Keratinocyte (primary cell): ENCODE results near the gene HYKK. TPM values are rescaled to one million over a fixed set of nuclear protein-coding genes. Genes with fewer than 3 reads are reported as not detected.

Experiments
- DNase-seq: peaks from one replicate; pipeline ENCODE4 v3.0.0-alpha.2; 2011; ENCODE audit warnings: low read depth, missing footprints, low spot score
- FAIRE-seq: peaks from 2 replicates; lab custom pipeline; 2011; peaks lifted over from hg19 to GRCh38; lab: Jason Lieb, UNC
- H2AFZ ChIP-seq: 2 replicates; pipeline ENCODE4 v1.6.0; 2012; ENCODE audit warnings: low read length, control low read depth, inconsistent platforms; ENCODE audit not compliant: control insufficient read depth
- H3K27ac ChIP-seq: 2 replicates; pipeline ENCODE4 v1.5.1; 2011; ENCODE audit warnings: low read length; ENCODE audit not compliant: control insufficient read depth, insufficient read depth
- H3K27me3 ChIP-seq: 3 replicates; pipeline ENCODE4 v1.6.0; 2011; ENCODE audit warnings: low read length; ENCODE audit not compliant: control insufficient read depth, insufficient read depth; ENCODE audit errors: extremely low read depth
- H3K36me3 ChIP-seq, 2 experiments: 2 replicates in 1 of 2; 3 replicates in 1 of 2; pipeline ENCODE4 v1.5.1; 2011; ENCODE audit warnings: low read length in 2 of 2, mild to moderate bottlenecking in 1 of 2; ENCODE audit not compliant: control insufficient read depth in 2 of 2, insufficient read depth in 2 of 2; ENCODE audit errors: extremely low read depth in 1 of 2
- H3K4me1 ChIP-seq: 3 replicates; pipeline ENCODE4 v1.5.1; 2011; ENCODE audit warnings: low read length; ENCODE audit not compliant: control insufficient read depth, insufficient read depth; ENCODE audit errors: extremely low read depth
- H3K4me2 ChIP-seq: 3 replicates; pipeline ENCODE4 v1.6.0; 2011; ENCODE audit warnings: low read depth, low read length; ENCODE audit not compliant: control insufficient read depth, insufficient read depth; ENCODE audit errors: extremely low read depth
- H3K4me3 ChIP-seq, 3 experiments: fragments of 200-600 bp in 1 of 3; sonication (generic) in 1 of 3; 2 replicates in 2 of 3; 3 replicates in 1 of 3; pipeline ENCODE4 v1.5.1; 2011 to 2016; ENCODE audit warnings: low read length in 3 of 3, mild to moderate bottlenecking in 3 of 3, control low read depth in 2 of 3, inconsistent platforms in 1 of 3, low read depth in 1 of 3, mixed read lengths in 1 of 3, mixed run types in 1 of 3, moderate library complexity in 1 of 3; ENCODE audit not compliant: control insufficient read depth in 2 of 3, insufficient read depth in 2 of 3; ENCODE audit errors: extremely low read depth in 1 of 3
- H3K79me2 ChIP-seq: 2 replicates; pipeline ENCODE4 v1.6.0; 2012; ENCODE audit warnings: low read length; ENCODE audit not compliant: control insufficient read depth, insufficient read depth
- H3K9ac ChIP-seq: 3 replicates; pipeline ENCODE4 v1.6.0; 2011; ENCODE audit warnings: low read length; ENCODE audit not compliant: control insufficient read depth, insufficient read depth; ENCODE audit errors: extremely low read depth
- H3K9me1 ChIP-seq: 3 replicates; pipeline ENCODE4 v1.6.0; 2011; ENCODE audit warnings: low read length; ENCODE audit not compliant: control insufficient read depth, insufficient read depth; ENCODE audit errors: extremely low read depth
- H3K9me3 ChIP-seq: 2 replicates; pipeline ENCODE4 v1.5.1; 2012; ENCODE audit warnings: low read depth, low read length; ENCODE audit not compliant: control insufficient read depth
- H4K20me1 ChIP-seq: 3 replicates; pipeline ENCODE4 v1.6.0; 2011; ENCODE audit warnings: low read length; ENCODE audit not compliant: control insufficient read depth, insufficient read depth; ENCODE audit errors: extremely low read depth
- EZH2 ChIP-seq: IDR thresholded peaks from one replicate; pipeline ENCODE4 v1.6.1; 2012; ENCODE audit warnings: inconsistent platforms, mild to moderate bottlenecking, low read length, moderate library complexity
- dilution Hi-C: fragments of 300-500 bp; cut with MboI; formaldehyde crosslinking; loops from one replicate; pipeline ENCODE4 v1.7.0; 2020; ENCODE audit warnings: low sequenced_read_pairs; ENCODE audit not compliant: extremely low pct_ligation_motif_present
- polyA plus RNA-seq, 5 experiments: library from polyadenylated mRNA; depleted of rRNA in 3 of 5; stranded (reverse) in 3 of 5; stranded (forward) in 1 of 5; unstranded in 1 of 5; fragments of >200 nt; gene quantifications; 1 replicate in 1 of 5; 2 replicates in 3 of 5; 3 replicates in 1 of 5; pipeline versions ENCODE4 v1.2.1 to v1.2.3, GENCODE V29; 2011 to 2012; ENCODE audit warnings: missing spikeins in 2 of 5, low read depth in 1 of 5, low replicate concordance in 1 of 5
- TF ChIP-seq, protein P1 (sequence below), 3 experiments: IDR thresholded peaks in 1 of 3; conservative IDR thresholded peaks in 1 of 3; optimal IDR thresholded peaks in 1 of 3; 2 replicates in 2 of 3; 3 replicates in 1 of 3; pipeline versions ENCODE3 to v1.5.1; 2011; ENCODE audit warnings: low read length in 3 of 3, mild to moderate bottlenecking in 3 of 3, moderate library complexity in 2 of 3, control low read depth in 1 of 3, inconsistent platforms in 1 of 3; ENCODE audit not compliant: insufficient read depth in 2 of 3; ENCODE audit errors: extremely low read depth in 1 of 3

HYKK gene
- polyA plus RNA-seq, 1 donor (not counting 4 experiments of a cell fraction or from before 2014, with no cell fraction given) = 2.2 TPM

DNA sequence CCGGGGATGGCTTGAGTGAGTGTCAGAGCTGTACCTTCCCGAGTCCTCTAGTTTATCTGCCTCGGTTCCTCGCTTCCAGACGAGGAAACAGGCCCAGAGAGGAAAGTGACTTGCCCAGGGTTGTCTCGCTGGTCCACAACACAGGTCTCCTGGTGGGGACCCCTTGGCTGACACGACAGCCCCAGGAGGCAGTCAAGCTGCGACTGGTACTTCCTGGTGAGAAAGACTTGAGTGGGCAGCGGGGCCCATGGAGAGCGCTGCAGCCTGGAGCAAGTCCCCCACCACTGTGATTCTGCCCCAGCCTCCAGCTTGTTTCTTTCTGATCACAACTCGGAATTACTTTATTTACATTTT is 57.3 kb downstream of the HYKK start:
- Histone ChIP-seq H3K27me3 (no peaks in the 10 kb centered on the region), H3K27ac (no peak overlapping the region), H2AFZ (peak overlapping the region; percentile 34), H3K36me3 (no peaks in the 10 kb centered on the region), H3K4me2 (peak overlapping the region; percentile 89), H4K20me1 (no peaks in the 10 kb centered on the region), H3K9me3 (no peaks in the 10 kb centered on the region), H3K4me3 (no peak overlapping the region), H3K79me2 (peaks cover 4% of the 10 kb centered on the region), H3K4me1 (peaks cover 5% of the 10 kb centered on the region), H3K9me1 (no peaks in the 10 kb centered on the region), H3K9ac (no peak overlapping the region)
- TF ChIP-seq, protein P1, sequence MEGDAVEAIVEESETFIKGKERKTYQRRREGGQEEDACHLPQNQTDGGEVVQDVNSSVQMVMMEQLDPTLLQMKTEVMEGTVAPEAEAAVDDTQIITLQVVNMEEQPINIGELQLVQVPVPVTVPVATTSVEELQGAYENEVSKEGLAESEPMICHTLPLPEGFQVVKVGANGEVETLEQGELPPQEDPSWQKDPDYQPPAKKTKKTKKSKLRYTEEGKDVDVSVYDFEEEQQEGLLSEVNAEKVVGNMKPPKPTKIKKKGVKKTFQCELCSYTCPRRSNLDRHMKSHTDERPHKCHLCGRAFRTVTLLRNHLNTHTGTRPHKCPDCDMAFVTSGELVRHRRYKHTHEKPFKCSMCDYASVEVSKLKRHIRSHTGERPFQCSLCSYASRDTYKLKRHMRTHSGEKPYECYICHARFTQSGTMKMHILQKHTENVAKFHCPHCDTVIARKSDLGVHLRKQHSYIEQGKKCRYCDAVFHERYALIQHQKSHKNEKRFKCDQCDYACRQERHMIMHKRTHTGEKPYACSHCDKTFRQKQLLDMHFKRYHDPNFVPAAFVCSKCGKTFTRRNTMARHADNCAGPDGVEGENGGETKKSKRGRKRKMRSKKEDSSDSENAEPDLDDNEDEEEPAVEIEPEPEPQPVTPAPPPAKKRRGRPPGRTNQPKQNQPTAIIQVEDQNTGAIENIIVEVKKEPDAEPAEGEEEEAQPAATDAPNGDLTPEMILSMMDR (optimal IDR thresholded peaks at IDR 0.05 in 1 of 3, IDR thresholded peaks at IDR 0.05 in 1 of 3, conservative IDR thresholded peaks at IDR 0.05 in 1 of 3; ENCODE audit: extremely low read depth in 1 of 3, insufficient read depth in 2 of 3, low read length in 3 of 3) = no peak
- TF ChIP-seq EZH2 = no peak
- dilution Hi-C loops = no loop called here
- FAIRE-seq = no peak
- DNase-seq = no peak

DNA sequence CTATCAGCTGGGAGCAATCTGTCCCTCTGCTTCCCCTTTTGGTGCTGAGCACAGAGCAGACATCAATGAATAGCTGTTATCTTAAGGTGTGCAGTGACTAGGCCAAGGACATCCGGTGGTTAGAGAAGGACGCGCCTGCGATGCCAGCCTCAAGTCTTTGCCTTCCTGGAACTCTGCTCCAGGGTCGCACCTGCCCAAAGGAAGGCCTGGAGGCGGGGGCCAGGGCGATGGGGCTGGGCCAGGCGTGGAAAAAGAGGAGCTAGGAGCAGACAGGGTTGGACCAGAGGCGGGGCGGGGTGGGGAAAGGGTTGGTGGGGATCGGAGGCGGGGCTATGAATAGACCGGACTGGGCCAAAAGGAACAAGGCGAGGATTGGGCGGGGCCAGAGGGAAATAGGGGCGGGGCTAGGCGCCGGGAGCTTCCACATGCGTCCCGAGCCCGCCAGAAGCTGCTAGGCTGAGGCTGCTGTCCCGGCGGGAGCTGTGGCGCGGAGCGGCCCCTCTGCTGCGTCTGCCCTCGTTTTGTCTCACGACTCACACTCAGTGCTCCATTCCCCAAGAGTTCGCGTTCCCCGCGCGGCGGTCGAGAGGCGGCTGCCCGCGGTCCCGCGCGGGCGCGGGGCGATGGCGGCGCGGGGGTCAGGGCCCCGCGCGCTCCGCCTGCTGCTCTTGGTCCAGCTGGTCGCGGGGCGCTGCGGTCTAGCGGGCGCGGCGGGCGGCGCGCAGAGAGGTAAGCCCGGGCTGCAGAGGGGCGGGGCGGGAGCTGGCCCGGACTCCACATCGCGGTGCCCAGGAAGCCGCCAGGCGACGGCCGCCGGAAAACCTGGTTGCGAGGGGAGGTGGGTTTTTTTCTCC is 57.9 kb downstream of the HYKK start, which contains the start of gene CHRNA5:
Gene CHRNA5 (plus strand): TSS at position 424 of the 854 bp plus-strand sequence. CDS start 200 bp downstream, at position 624.
- Histone ChIP-seq H3K4me1 (peaks cover 5% of the 10 kb centered on the region), H3K36me3 (no peaks in the 10 kb centered on the region), H3K4me3 (peak within 1 kb of the TSS; percentile 53 to 91 (median 79)), H3K9me1 (no peaks in the 10 kb centered on the region), H2AFZ (peak within 1 kb of the TSS; percentile 94), H3K27me3 (no peaks in the 10 kb centered on the region), H3K79me2 (peaks cover 4% of the 10 kb centered on the region), H3K27ac (peak within 1 kb of the TSS; percentile 53), H4K20me1 (no peaks in the 10 kb centered on the region), H3K9me3 (no peaks in the 10 kb centered on the region), H3K4me2 (peak within 1 kb of the TSS; percentile 89), H3K9ac (peak within 1 kb of the TSS; percentile 76)
- FAIRE-seq (no peak), DNase-seq (peak; percentile 41)
- no peak for TF ChIP-seq EZH2
- TF ChIP-seq, protein P1 (optimal IDR thresholded peaks at IDR 0.05 in 1 of 3, IDR thresholded peaks at IDR 0.05 in 1 of 3, conservative IDR thresholded peaks at IDR 0.05 in 1 of 3; ENCODE audit: extremely low read depth in 1 of 3, insufficient read depth in 2 of 3, low read length in 3 of 3) = peak in 1 of 3 experiments; percentile 8
- dilution Hi-C loops = no loop called here
